ENCODE measurements around the gene RBM4.

DNA sequence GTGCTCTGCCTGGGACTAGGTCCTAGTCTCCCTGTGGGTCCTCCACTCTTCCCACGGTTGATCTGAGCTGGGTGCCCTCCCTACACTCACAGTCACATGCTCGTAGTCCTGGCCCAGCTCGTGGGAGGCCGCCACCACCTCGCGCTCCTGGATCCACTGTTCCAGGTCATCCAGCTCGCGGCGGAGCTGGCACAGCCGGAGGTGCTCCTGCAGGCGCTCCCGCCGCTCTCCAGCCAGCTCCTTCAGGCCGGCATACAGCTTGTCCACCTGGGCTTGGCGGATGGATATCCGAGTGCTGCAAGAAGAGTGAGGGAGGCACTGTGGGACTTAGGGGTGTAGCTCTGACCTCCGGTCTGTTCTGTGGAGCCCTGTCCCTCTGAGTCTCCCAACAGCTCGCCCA is 53.9 kb downstream of the RBM4 start:
- TF ChIP-seq, protein P1, sequence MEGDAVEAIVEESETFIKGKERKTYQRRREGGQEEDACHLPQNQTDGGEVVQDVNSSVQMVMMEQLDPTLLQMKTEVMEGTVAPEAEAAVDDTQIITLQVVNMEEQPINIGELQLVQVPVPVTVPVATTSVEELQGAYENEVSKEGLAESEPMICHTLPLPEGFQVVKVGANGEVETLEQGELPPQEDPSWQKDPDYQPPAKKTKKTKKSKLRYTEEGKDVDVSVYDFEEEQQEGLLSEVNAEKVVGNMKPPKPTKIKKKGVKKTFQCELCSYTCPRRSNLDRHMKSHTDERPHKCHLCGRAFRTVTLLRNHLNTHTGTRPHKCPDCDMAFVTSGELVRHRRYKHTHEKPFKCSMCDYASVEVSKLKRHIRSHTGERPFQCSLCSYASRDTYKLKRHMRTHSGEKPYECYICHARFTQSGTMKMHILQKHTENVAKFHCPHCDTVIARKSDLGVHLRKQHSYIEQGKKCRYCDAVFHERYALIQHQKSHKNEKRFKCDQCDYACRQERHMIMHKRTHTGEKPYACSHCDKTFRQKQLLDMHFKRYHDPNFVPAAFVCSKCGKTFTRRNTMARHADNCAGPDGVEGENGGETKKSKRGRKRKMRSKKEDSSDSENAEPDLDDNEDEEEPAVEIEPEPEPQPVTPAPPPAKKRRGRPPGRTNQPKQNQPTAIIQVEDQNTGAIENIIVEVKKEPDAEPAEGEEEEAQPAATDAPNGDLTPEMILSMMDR (IDR thresholded peaks at IDR 0.05) = no peak
- TF ChIP-seq POLR2A (IDR thresholded peaks at IDR 0.05) = no peak
